ENCODE results near the gene TTC28. TPM values are rescaled to one million over a fixed set of nuclear protein-coding genes. Genes with fewer than 3 reads are reported as not detected.

The TTC28 gene
- total RNA-seq, 1 donor from 2014 or later, result 46.2 TPM

DNA sequence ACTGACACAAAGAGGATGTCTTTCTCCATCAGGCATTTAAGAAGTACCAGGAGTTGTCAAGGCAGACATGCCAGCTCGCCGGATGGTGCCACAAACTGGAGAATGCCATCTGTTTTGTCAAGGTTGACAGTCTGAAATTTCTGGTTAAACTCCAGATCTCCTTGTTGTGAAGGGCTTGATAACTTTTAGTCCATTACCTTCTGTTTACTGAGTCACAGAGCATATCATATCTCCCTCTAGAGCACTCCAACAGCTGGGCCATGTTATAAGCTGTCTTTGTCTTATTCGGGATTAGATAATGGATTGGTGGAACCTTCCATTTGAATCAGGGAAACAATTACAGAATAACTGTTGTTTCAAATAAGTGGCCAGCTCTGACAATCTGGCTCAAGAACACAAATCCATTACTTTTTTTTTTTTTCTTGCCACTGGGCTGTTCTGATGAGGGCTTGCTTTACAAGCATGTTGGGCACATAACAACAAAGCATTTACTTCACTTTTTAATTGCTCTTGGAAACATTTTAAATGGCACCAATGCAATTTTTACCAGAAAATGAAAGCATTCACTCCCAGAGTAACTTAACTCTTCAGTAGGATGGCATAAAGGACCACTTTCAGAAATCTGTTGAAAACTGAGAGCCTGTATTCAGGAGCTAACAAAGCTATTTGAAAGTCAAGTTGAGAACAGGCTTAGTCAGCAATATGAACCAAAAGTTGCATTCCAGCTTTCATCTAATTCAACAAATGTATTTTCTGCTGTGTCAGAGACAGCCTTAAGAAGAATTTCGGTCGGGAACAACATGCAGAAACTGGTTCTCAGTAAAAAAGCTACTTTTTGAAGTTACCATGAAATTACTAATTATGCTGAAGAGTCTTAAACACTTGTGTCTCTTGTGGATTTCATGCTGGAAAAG is 533.0 kb downstream of the TTC28 start:
- H3K27ac Mint-ChIP-seq, result peak overlapping the region; percentile 34
- no peak for DNase-seq (ENCODE audit: low spot score)
- no peak overlapping the region for H3K4me3 ChIP-seq
- H3F3A ChIP-seq (ENCODE audit: low read depth), result no peaks in the 10 kb centered on the region
- no peak overlapping the region for H2AFZ ChIP-seq (replicated peaks)
- peaks cover 35% of the 10 kb centered on the region for H3K4me1 Mint-ChIP-seq
- peaks cover 4% of the 10 kb centered on the region for H3K36me3 Mint-ChIP-seq
- no peaks in the 10 kb centered on the region for H3K27me3 ChIP-seq
- H3K79me2 ChIP-seq (ENCODE audit: low read depth), result no peaks in the 10 kb centered on the region
- no peak overlapping the region for H3K4me3 Mint-ChIP-seq
- H3K36me3 ChIP-seq, result no peaks in the 10 kb centered on the region
- H3K4me1 ChIP-seq, result no peaks in the 10 kb centered on the region
- H3K27me3 Mint-ChIP-seq (ENCODE audit: insufficient read depth, low read depth), result no peaks in the 10 kb centered on the region
- H3K4me2 ChIP-seq, result no peak overlapping the region
- TF ChIP-seq EZH2 (IDR thresholded peaks at IDR 0.05) (no peak), EZH2phosphoT487 (IDR thresholded peaks at IDR 0.05) (no peak)
- TF ChIP-seq, protein P1, sequence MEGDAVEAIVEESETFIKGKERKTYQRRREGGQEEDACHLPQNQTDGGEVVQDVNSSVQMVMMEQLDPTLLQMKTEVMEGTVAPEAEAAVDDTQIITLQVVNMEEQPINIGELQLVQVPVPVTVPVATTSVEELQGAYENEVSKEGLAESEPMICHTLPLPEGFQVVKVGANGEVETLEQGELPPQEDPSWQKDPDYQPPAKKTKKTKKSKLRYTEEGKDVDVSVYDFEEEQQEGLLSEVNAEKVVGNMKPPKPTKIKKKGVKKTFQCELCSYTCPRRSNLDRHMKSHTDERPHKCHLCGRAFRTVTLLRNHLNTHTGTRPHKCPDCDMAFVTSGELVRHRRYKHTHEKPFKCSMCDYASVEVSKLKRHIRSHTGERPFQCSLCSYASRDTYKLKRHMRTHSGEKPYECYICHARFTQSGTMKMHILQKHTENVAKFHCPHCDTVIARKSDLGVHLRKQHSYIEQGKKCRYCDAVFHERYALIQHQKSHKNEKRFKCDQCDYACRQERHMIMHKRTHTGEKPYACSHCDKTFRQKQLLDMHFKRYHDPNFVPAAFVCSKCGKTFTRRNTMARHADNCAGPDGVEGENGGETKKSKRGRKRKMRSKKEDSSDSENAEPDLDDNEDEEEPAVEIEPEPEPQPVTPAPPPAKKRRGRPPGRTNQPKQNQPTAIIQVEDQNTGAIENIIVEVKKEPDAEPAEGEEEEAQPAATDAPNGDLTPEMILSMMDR (IDR thresholded peaks at IDR 0.05), result no peak
- no peak overlapping the region for H3K9ac ChIP-seq
- no peak overlapping the region for H3K27ac ChIP-seq
- H3K9me3 Mint-ChIP-seq, result no peaks in the 10 kb centered on the region
- peaks cover 3% of the 10 kb centered on the region for H4K20me1 ChIP-seq (ENCODE audit: low read depth)
- H3K9me3 ChIP-seq (ENCODE audit: low read depth), result no peaks in the 10 kb centered on the region

DNA sequence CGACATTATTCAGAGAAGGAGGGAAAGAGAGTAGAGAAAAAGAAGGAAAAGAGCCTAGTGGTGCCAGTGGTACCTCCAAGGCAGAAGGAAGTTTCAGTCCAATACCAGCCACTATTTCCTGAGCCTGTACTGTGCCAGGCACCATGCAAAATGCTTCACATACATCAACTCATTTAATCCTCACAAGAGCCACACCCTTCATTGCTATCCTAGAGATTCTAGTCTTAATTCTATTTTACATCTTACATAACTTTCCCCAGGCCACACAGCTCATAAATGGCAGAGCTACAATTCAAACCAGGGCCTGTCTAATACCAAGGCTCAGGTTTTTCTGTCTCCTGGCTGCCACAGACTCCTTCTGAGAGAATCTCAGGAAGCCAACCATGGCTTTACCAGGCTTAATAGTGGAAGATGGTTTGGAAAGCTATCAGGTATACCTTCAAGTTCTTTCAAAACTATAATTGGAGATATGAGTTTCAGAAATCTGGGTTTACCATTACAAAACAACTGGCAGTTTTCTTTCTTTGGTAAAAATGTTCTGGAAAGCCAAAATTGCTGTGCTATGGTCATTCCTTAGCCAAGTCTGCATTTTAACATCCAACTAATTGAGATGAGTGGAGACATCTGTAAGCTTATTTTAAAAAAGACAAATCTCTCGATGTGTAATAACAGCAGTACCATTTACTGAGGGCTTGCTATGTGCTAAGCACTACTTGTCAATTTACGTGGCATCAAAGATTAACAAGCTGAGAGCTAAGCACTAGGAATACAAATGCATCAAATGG is 535.5 kb downstream of the TTC28 start:
- Mint-ChIP-seq H3K4me3 (no peak overlapping the region), H3K36me3 (peaks cover 4% of the 10 kb centered on the region), H3K27me3 (ENCODE audit: insufficient read depth, low read depth) (no peaks in the 10 kb centered on the region), H3K27ac (no peak overlapping the region), H3K9me3 (no peaks in the 10 kb centered on the region), H3K4me1 (peaks cover 54% of the 10 kb centered on the region)
- Histone ChIP-seq H3K27ac (no peak overlapping the region), H3K27me3 (no peaks in the 10 kb centered on the region), H3K4me3 (no peak overlapping the region), H3K4me2 (no peak overlapping the region), H3K9me3 (ENCODE audit: low read depth) (no peaks in the 10 kb centered on the region), H3F3A (ENCODE audit: low read depth) (no peaks in the 10 kb centered on the region), H3K36me3 (no peaks in the 10 kb centered on the region), H3K79me2 (ENCODE audit: low read depth) (no peaks in the 10 kb centered on the region), H4K20me1 (ENCODE audit: low read depth) (peaks cover 3% of the 10 kb centered on the region), H3K9ac (no peak overlapping the region), H3K4me1 (no peaks in the 10 kb centered on the region), H2AFZ (replicated peaks) (no peak overlapping the region)
- TF ChIP-seq EZH2 (IDR thresholded peaks at IDR 0.05) (no peak), EZH2phosphoT487 (IDR thresholded peaks at IDR 0.05) (no peak)
- TF ChIP-seq, protein P1 (IDR thresholded peaks at IDR 0.05), result no peak
- DNase-seq (ENCODE audit: low spot score), result no peak

DNA sequence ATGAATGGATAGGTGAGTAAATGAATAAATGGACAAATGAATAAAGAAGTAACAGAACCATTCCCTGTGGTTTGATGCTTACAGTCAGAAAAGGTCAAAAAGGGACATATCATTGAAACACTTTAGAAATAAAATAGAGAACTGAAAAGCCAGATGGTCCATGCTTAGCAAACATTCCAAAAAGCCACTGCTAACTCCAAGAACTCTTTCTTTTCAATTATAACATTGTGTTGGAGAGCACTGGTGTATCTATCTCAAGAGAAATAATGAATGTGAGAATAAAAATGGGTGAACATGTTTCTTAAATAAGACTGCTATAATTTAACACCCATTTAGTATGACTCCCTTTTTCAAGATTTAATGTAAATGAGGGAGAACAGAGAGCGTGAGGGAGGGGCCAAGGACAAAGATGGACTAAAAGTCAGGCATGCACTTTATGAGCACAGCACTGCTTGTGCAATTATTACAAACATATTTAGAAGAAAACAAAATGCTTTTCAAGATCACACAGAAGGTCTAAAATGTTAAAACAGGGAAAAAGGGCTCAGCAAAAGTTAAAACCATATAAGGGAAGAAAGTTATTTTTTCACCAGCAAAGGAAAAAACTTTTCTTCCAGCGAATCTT is 536.3 kb downstream of the TTC28 start:
- H3K27ac ChIP-seq, result no peak overlapping the region
- no peak overlapping the region for H3K4me2 ChIP-seq
- no peaks in the 10 kb centered on the region for H3K27me3 ChIP-seq
- no peaks in the 10 kb centered on the region for H3K27me3 Mint-ChIP-seq (ENCODE audit: insufficient read depth, low read depth)
- TF ChIP-seq EZH2 (IDR thresholded peaks at IDR 0.05) (no peak), EZH2phosphoT487 (IDR thresholded peaks at IDR 0.05) (no peak)
- TF ChIP-seq, protein P1 (IDR thresholded peaks at IDR 0.05), result no peak
- H2AFZ ChIP-seq (replicated peaks), result no peak overlapping the region
- no peak for DNase-seq (ENCODE audit: low spot score)
- no peak overlapping the region for H3K4me3 ChIP-seq
- H3K36me3 Mint-ChIP-seq, result no peaks in the 10 kb centered on the region
- H3K9me3 Mint-ChIP-seq, result no peaks in the 10 kb centered on the region
- no peaks in the 10 kb centered on the region for H3K4me1 ChIP-seq
- no peak overlapping the region for H3K27ac Mint-ChIP-seq
- H3K4me1 Mint-ChIP-seq, result peaks cover 56% of the 10 kb centered on the region
- no peaks in the 10 kb centered on the region for H3F3A ChIP-seq (ENCODE audit: low read depth)
- no peaks in the 10 kb centered on the region for H3K9me3 ChIP-seq (ENCODE audit: low read depth)
- H4K20me1 ChIP-seq (ENCODE audit: low read depth), result peaks cover 3% of the 10 kb centered on the region
- H3K79me2 ChIP-seq (ENCODE audit: low read depth), result no peaks in the 10 kb centered on the region
- H3K4me3 Mint-ChIP-seq, result no peak overlapping the region
- H3K36me3 ChIP-seq, result no peaks in the 10 kb centered on the region
- H3K9ac ChIP-seq, result no peak overlapping the region
